Activated T-helper 2 cell treated with anti-CD3 and anti-CD28 coated beads, Interferon-gamma antibody, Interleukin-2, Interleukin-4, amounts not matched to agents 10 μg/mL and 5 μg/mL and 100 μg/mL, durations not matched to agents 14 hours and 24 hours and 36 hours (primary cell): ENCODE results near the gene SFXN1. TPM values are rescaled to one million over a fixed set of nuclear protein-coding genes. Genes with fewer than 3 reads are reported as not detected.

Source experiments
- DNase-seq: peaks from one replicate; pipeline ENCODE4 v3.0.0; 2021; ENCODE audit warnings: low spot score
- H3K27ac Mint-ChIP-seq: one replicate; pipeline ENCODE4 v1.8.0; 2021; ENCODE audit warnings: mixed read lengths
- H3K27me3 Mint-ChIP-seq: one replicate; pipeline ENCODE4 v1.8.0; 2021; ENCODE audit warnings: low read depth, mixed read lengths
- H3K36me3 Mint-ChIP-seq: one replicate; pipeline ENCODE4 v1.8.0; 2021; ENCODE audit warnings: low read depth, mixed read lengths
- H3K4me1 Mint-ChIP-seq: one replicate; pipeline ENCODE4 v1.8.0; 2021; ENCODE audit warnings: low read depth, mixed read lengths
- H3K4me3 Mint-ChIP-seq: one replicate; pipeline ENCODE4 v1.8.0; 2021; ENCODE audit warnings: low read depth, mild to moderate bottlenecking, moderate library complexity, mixed read lengths
- H3K9me3 Mint-ChIP-seq: one replicate; pipeline ENCODE4 v1.8.0; 2021; ENCODE audit warnings: mixed read lengths
- intact Hi-C: fragments of 100-400 bp; cut with micrococcal nuclease; formaldehyde crosslinking; loops from one replicate; pipeline ENCODE4 v1.15.1; 2023
- total RNA-seq: library from RNA; stranded (reverse); gene quantifications from 2 replicates; pipeline ENCODE4 v1.2.3, GENCODE V29; 2022

The SFXN1 gene
- total RNA-seq, 1 donor from 2014 or later: 318 TPM

- Mint-ChIP-seq H3K36me3 (peaks cover 11% of the 10 kb centered on the region), H3K9me3 (no peaks in the 10 kb centered on the region), H3K4me3 (no peak overlapping the region), H3K4me1 (peaks cover 39% of the 10 kb centered on the region), H3K27me3 (no peaks in the 10 kb centered on the region), H3K27ac (no peak overlapping the region)
- DNase-seq: no peak
- intact Hi-C loops: no loop called here
Observed at GRCh38 chr5:175538576-175538975, 60.2 kb downstream of the SFXN1 start.

GRCh38 chr5:175539936-175540335 is 61.6 kb downstream of the SFXN1 start:
- H3K4me1 Mint-ChIP-seq: peaks cover 30% of the 10 kb centered on the region
- no peak overlapping the region for H3K4me3 Mint-ChIP-seq
- peaks cover 4% of the 10 kb centered on the region for H3K36me3 Mint-ChIP-seq
- H3K27ac Mint-ChIP-seq: no peak overlapping the region
- intact Hi-C loops: no loop called here
- H3K27me3 Mint-ChIP-seq: no peaks in the 10 kb centered on the region
- DNase-seq: no peak
- no peaks in the 10 kb centered on the region for H3K9me3 Mint-ChIP-seq

- Mint-ChIP-seq H3K27ac (no peak overlapping the region), H3K27me3 (peaks cover 4% of the 10 kb centered on the region), H3K9me3 (no peaks in the 10 kb centered on the region), H3K4me1 (peaks cover 20% of the 10 kb centered on the region), H3K36me3 (no peaks in the 10 kb centered on the region), H3K4me3 (no peak overlapping the region)
- intact Hi-C loops: no loop called here
- no peak for DNase-seq
Observed at GRCh38 chr5:175541264-175541663, 62.9 kb downstream of the SFXN1 start.

DNA sequence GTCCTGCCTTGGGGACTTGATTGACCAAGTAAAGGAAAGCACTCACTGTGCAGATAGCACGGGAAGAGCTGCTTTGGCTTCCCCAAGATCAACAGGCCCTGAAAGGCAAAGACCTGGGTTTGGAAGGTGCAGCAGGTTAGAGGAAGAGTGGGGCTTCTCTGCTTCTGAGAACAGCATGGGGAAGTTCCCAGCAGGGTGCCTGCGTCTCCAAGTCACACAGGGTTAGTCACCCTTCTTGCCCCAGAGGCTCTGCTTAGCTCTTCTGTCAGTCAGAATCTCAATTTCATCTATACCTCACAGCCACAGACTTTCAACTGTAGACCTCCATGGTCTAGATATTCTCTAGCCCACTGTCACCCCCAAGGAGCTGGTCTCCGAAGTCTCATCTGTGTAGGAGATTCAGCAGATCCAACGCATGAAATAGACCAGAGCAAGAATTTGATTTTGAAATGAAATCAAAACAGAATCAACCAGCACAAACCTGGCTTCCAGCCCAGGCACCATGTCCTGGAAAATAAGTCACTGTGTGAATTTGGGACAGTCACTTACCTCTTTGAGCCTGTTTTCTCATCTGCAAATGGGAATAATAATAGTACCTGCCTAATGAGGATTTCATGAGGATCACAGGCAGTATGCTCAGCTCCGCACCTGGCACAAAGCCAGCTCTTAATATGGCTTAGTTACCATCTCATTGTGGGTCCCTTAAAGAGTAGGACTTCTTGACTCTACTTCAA is 64.0 kb downstream of the SFXN1 start:
- no peaks in the 10 kb centered on the region for H3K36me3 Mint-ChIP-seq
- no peaks in the 10 kb centered on the region for H3K9me3 Mint-ChIP-seq
- H3K27ac Mint-ChIP-seq: no peak overlapping the region
- H3K27me3 Mint-ChIP-seq: peaks cover 11% of the 10 kb centered on the region
- DNase-seq: no peak
- H3K4me3 Mint-ChIP-seq: no peak overlapping the region
- H3K4me1 Mint-ChIP-seq: peaks cover 20% of the 10 kb centered on the region
- intact Hi-C loops: no loop called here

DNA sequence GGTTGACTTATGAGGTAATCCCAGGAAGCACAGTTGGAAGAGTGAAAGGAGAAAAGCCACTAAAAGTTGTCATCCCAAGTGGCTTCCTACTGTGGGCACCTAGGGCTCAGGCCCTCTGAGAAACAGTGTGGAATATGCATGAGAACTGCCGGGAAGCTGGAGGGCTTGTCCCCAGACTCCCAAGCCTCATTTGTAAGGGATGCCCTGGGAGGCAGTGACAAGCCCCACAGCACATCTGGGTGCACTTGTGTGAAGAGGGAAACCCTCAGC is 64.5 kb downstream of the SFXN1 start:
- DNase-seq: no peak
- H3K27ac Mint-ChIP-seq: no peak overlapping the region
- H3K36me3 Mint-ChIP-seq: no peaks in the 10 kb centered on the region
- H3K9me3 Mint-ChIP-seq: no peaks in the 10 kb centered on the region
- intact Hi-C loops: no loop called here
- peaks cover 12% of the 10 kb centered on the region for H3K27me3 Mint-ChIP-seq
- no peak overlapping the region for H3K4me3 Mint-ChIP-seq
- H3K4me1 Mint-ChIP-seq: peaks cover 20% of the 10 kb centered on the region

DNA sequence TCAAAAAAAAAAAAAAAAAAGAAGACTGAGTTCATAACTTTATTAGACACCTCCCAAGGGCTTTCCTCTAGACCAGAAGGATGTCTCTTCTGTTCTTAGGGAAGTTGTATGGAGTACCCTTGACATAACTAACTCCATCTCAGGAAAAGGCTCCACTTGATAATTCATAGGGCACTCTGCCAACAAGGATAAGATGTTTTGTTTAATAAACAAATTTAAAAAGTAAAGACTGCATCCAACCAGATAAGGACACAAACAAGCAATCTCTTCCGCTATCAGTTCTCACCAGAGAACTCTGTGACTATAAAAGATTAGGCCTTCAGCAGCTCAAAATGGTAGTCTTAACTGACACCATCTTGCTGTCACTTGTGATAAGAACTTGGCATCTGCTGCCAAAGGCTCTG is 65.8 kb downstream of the SFXN1 start:
- no peaks in the 10 kb centered on the region for H3K9me3 Mint-ChIP-seq
- DNase-seq: no peak
- H3K27ac Mint-ChIP-seq: no peak overlapping the region
- H3K27me3 Mint-ChIP-seq: peaks cover 20% of the 10 kb centered on the region
- H3K4me1 Mint-ChIP-seq: peaks cover 15% of the 10 kb centered on the region
- no peaks in the 10 kb centered on the region for H3K36me3 Mint-ChIP-seq
- H3K4me3 Mint-ChIP-seq: no peak overlapping the region
- intact Hi-C loops: no loop called here

DNA sequence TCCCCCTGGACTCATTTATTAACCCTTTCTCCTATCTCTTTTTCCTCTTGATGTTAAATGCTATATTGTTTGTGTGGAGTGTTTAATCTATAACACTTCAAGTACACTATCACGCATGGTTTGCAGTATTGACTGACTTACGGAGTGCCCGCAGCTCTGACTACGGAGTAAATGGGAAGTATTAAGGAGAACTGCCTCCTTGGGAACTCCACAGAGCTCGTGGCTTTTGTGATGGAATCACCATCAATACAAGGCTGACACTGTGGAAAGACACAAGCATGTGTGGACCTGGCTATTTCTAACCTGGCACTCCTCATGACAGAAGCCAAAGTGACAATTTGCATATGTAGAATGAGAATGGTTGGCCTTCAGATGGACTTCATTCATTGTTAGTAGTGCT is 66.2 kb downstream of the SFXN1 start:
- intact Hi-C loops: no loop called here
- Mint-ChIP-seq H3K4me3 (no peak overlapping the region), H3K36me3 (no peaks in the 10 kb centered on the region), H3K4me1 (peaks cover 14% of the 10 kb centered on the region), H3K27me3 (peaks cover 23% of the 10 kb centered on the region), H3K9me3 (no peaks in the 10 kb centered on the region), H3K27ac (no peak overlapping the region)
- DNase-seq: no peak

GRCh38 chr5:175547842-175548241 is 69.5 kb downstream of the SFXN1 start:
- Mint-ChIP-seq H3K36me3 (no peaks in the 10 kb centered on the region), H3K27me3 (peaks cover 41% of the 10 kb centered on the region), H3K4me1 (peaks cover 3% of the 10 kb centered on the region), H3K27ac (no peak overlapping the region), H3K4me3 (no peak overlapping the region), H3K9me3 (no peaks in the 10 kb centered on the region)
- no peak for DNase-seq
- intact Hi-C loops: no loop called here

DNA sequence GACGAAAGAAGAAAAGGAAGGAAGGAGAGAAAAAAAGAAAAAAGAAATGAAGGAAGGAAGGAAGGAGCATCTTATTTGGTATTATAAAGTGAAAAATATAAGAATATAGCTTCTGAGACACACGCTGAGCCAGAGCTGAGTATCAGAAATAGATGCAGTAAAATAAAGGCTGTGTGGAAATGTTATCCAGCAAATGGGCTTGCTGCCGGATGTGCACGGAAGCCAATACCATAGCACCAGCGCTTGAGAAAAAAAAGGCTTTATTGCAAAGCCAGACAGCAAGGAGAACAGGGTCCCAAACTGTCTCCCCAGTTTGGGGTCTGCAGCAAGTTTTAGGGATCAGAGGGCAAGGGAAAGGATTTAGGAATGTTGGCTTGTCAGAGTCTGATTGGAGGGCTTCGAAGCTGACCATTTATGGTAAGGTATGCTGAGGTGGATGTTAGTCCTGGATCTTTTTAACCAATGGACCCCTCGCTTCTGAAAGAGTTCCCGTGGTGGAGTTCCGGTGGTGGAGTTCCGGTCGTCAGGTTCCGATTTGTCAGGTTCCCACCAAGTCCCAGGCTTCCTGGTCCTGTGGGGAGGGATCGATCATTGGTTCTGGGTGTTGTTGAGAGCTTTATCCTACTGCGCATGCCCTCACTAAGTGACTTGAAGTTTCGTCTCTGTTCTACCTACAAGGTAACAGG is 70.4 kb downstream of the SFXN1 start:
- Mint-ChIP-seq H3K4me1 (peaks cover 3% of the 10 kb centered on the region), H3K27ac (no peak overlapping the region), H3K27me3 (peaks cover 41% of the 10 kb centered on the region), H3K4me3 (no peak overlapping the region), H3K36me3 (no peaks in the 10 kb centered on the region), H3K9me3 (no peaks in the 10 kb centered on the region)
- intact Hi-C loops: no loop called here
- no peak for DNase-seq

- H3K27me3 Mint-ChIP-seq: peaks cover 41% of the 10 kb centered on the region
Observed at GRCh38 chr5:175550055-175550805, 71.9 kb downstream of the SFXN1 start.

GRCh38 chr5:175551266-175551665 is 72.9 kb downstream of the SFXN1 start:
- Mint-ChIP-seq H3K4me3 (no peak overlapping the region), H3K27me3 (peaks cover 37% of the 10 kb centered on the region), H3K27ac (no peak overlapping the region)

More at GRCh38 chr5:175550055-175550805, 71.9 kb downstream of the SFXN1 start:
- H3K27ac Mint-ChIP-seq: no peak overlapping the region
- no peaks in the 10 kb centered on the region for H3K9me3 Mint-ChIP-seq
- no peaks in the 10 kb centered on the region for H3K36me3 Mint-ChIP-seq
- intact Hi-C loops: no loop called here
- peaks cover 7% of the 10 kb centered on the region for H3K4me1 Mint-ChIP-seq
- H3K4me3 Mint-ChIP-seq: no peak overlapping the region
- no peak for DNase-seq

DNA sequence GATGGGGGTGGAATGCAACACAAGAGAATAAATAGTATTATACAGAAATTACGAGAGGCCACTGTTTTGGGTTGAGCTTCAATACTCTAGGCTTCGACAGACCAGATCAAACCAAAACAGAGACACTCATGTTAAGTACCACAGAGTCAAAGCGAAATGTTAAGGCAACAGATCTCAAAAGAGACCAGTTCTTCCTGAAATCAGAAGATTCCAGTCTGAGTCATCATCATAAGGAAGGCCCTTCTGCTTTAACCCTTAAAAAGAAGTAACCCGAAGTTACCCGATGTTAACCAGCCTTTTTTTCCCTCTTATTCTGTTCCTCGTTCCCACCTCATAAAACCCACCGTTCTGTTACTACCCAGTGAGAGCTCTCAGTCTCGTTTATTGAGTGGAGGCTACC is 75.9 kb downstream of the SFXN1 start:
- Mint-ChIP-seq H3K4me1 (peaks cover 5% of the 10 kb centered on the region), H3K27me3 (peaks cover 20% of the 10 kb centered on the region), H3K36me3 (no peaks in the 10 kb centered on the region), H3K9me3 (no peaks in the 10 kb centered on the region), H3K4me3 (no peak overlapping the region), H3K27ac (no peak overlapping the region)
- DNase-seq: no peak
- intact Hi-C loops: no loop called here

More at GRCh38 chr5:175551266-175551665, 72.9 kb downstream of the SFXN1 start:
- intact Hi-C loops: no loop called here
- no peaks in the 10 kb centered on the region for H3K36me3 Mint-ChIP-seq
- H3K9me3 Mint-ChIP-seq: no peaks in the 10 kb centered on the region
- DNase-seq: no peak
- H3K4me1 Mint-ChIP-seq: peaks cover 8% of the 10 kb centered on the region

DNA sequence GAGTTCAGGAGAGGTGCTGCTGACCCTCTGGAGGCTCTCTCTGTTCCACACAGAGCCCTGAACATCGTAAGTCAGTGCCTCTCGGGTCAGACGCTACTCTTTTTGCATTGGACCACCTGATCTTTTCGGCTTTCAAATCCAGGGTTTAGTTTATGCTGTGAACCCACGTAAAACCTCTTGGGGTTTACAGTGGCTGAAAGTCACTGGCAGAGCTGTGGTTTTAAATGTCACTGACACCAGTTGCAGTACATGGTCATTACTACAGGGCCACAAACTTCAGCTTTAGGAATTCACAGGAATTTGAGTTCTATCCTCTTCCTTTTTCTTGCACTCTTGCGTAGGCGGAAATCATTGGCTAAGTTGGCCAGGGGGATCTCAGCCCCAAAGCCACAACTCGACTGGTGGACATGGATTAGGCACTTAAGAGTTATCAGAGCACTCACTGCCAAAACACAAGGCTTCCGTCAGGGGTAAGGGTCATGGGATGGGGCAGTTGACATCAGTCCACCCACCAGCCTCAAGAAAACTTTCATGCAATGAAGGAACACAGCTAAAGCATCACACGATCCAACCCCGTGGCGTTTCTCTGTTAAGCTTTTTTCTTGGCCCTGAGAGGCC is 76.9 kb downstream of the SFXN1 start:
- peaks cover 12% of the 10 kb centered on the region for H3K27me3 Mint-ChIP-seq
- no peaks in the 10 kb centered on the region for H3K36me3 Mint-ChIP-seq
- no peak for DNase-seq
- no peak overlapping the region for H3K4me3 Mint-ChIP-seq
- H3K9me3 Mint-ChIP-seq: no peaks in the 10 kb centered on the region
- H3K27ac Mint-ChIP-seq: no peak overlapping the region
- H3K4me1 Mint-ChIP-seq: peaks cover 9% of the 10 kb centered on the region
- intact Hi-C loops: no loop called here
